Loucy (cell line): Measurements from ENCODE around the gene CISTR.

Experiments
- CTCF ChIP-seq: fragments of 200-600 bp; sonication (generic); conservative IDR thresholded peaks from 2 replicates; pipeline ENCODE4 v1.5.1; 2014; ENCODE audit warnings: mild to moderate bottlenecking, antibody characterized with exemption, low read length
- EZH2phosphoT487 ChIP-seq: fragments of 200-600 bp; IDR thresholded peaks from 2 replicates; pipeline ENCODE4 v1.6.1; 2018; ENCODE audit warnings: antibody characterized with exemption, mild to moderate bottlenecking, moderate library complexity, borderline replicate concordance

GRCh38 chr12:53713516-53713915 is 38.3 kb downstream of the CISTR start:
- TF ChIP-seq CTCF (no peak), EZH2phosphoT487 (no peak)
